H9 (cell line): ENCODE data around the gene FILIP1. TPM values are rescaled to one million over a fixed set of nuclear protein-coding genes. Genes with fewer than 3 reads are reported as not detected.

Source experiments
- DNase-seq: peaks from one replicate; pipeline ENCODE4 v3.0.0-alpha.2; 2017
- H2AFZ ChIP-seq: one replicate; pipeline ENCODE4 v1.6.1; 2013; ENCODE audit warnings: mild to moderate bottlenecking, low read length, control low read depth, moderate library complexity
- H2AK5ac ChIP-seq: 2 replicates; pipeline ENCODE4 v1.6.1; 2013; ENCODE audit warnings: low read length, control low read depth, mixed read lengths; ENCODE audit not compliant: insufficient read length
- H2BK120ac ChIP-seq: one replicate; pipeline ENCODE4 v1.6.1; 2013; ENCODE audit warnings: low read depth, mild to moderate bottlenecking, low read length, control low read depth, inconsistent platforms; ENCODE audit not compliant: poor library complexity, severe bottlenecking
- H2BK12ac ChIP-seq: 2 replicates; pipeline ENCODE4 v1.6.1; 2013; ENCODE audit warnings: low read length, control low read depth, mixed read lengths, low read depth; ENCODE audit not compliant: insufficient read length
- H2BK15ac ChIP-seq: 2 replicates; pipeline ENCODE4 v1.6.1; 2013; ENCODE audit warnings: low read depth, low read length, control low read depth
- H2BK20ac ChIP-seq: one replicate; pipeline ENCODE4 v1.6.1; 2013; ENCODE audit warnings: low read depth, mild to moderate bottlenecking, low read length, control low read depth, inconsistent platforms; ENCODE audit not compliant: poor library complexity, severe bottlenecking
- H2BK5ac ChIP-seq: 2 replicates; pipeline ENCODE4 v1.6.1; 2013; ENCODE audit warnings: low read length, control low read depth, mixed read lengths; ENCODE audit not compliant: insufficient read length
- H3K14ac ChIP-seq: 2 replicates; pipeline ENCODE4 v1.6.1; 2013; ENCODE audit warnings: low read length, control low read depth; ENCODE audit not compliant: insufficient read depth
- H3K18ac ChIP-seq: 2 replicates; pipeline ENCODE4 v1.6.1; 2013; ENCODE audit warnings: low read depth, mild to moderate bottlenecking, mixed read lengths, low read length, control low read depth; ENCODE audit not compliant: insufficient read length
- H3K23ac ChIP-seq: 2 replicates; pipeline ENCODE4 v1.6.1; 2013; ENCODE audit warnings: low read length, control low read depth, mixed read lengths, low read depth; ENCODE audit not compliant: insufficient read length
- H3K23me2 ChIP-seq: 2 replicates; pipeline ENCODE4 v1.6.1; 2013; ENCODE audit warnings: low read depth, mild to moderate bottlenecking, mixed read lengths, low read length, control low read depth; ENCODE audit not compliant: insufficient read length, poor library complexity, severe bottlenecking
- H3K27ac ChIP-seq: 2 replicates; pipeline ENCODE4 v1.5.1; 2013; ENCODE audit warnings: low read length, control low read depth, mixed read lengths, low read depth; ENCODE audit not compliant: insufficient read length
- H3K27me3 ChIP-seq: 2 replicates; pipeline ENCODE4 v1.6.1; 2013; ENCODE audit warnings: low read length, control low read depth, inconsistent platforms; ENCODE audit not compliant: insufficient read depth
- H3K4ac ChIP-seq: 2 replicates; pipeline ENCODE4 v1.6.1; 2013; ENCODE audit warnings: low read depth, mild to moderate bottlenecking, control low read depth, inconsistent platforms, low read length, moderate library complexity
- H3K4me1 ChIP-seq: 2 replicates; pipeline ENCODE4 v1.6.1; 2013; ENCODE audit warnings: low read length, control low read depth, inconsistent platforms; ENCODE audit not compliant: insufficient read depth
- H3K4me2 ChIP-seq: 2 replicates; pipeline ENCODE4 v1.6.1; 2013; ENCODE audit warnings: low read length, control low read depth, mixed read lengths; ENCODE audit not compliant: insufficient read length, insufficient read depth
- H3K56ac ChIP-seq: 2 replicates; pipeline ENCODE4 v1.6.1; 2013; ENCODE audit warnings: low read depth, mild to moderate bottlenecking, mixed read lengths, low read length, control low read depth; ENCODE audit not compliant: insufficient read length
- H3K79me1 ChIP-seq: 2 replicates; pipeline ENCODE4 v1.6.1; 2013; ENCODE audit warnings: low read depth, mild to moderate bottlenecking, moderate library complexity, low read length, control low read depth, inconsistent platforms; ENCODE audit not compliant: insufficient read depth, poor library complexity, severe bottlenecking
- H3K79me2 ChIP-seq: 2 replicates; pipeline ENCODE4 v1.6.1; 2013; ENCODE audit warnings: low read length, control low read depth, inconsistent platforms; ENCODE audit not compliant: insufficient read depth
- H3K9ac ChIP-seq: 2 replicates; pipeline ENCODE4 v1.6.1; 2013; ENCODE audit warnings: low read length, control low read depth, mixed read lengths; ENCODE audit not compliant: insufficient read length; ENCODE audit errors: extremely low read depth
- H3K9me3 ChIP-seq: one replicate; pipeline ENCODE4 v1.6.1; 2013; ENCODE audit warnings: low read depth, low read length, inconsistent platforms; ENCODE audit not compliant: control insufficient read depth
- H3T11ph ChIP-seq: one replicate; pipeline ENCODE4 v1.6.1; 2013; ENCODE audit warnings: mild to moderate bottlenecking, low read length, control low read depth, inconsistent platforms
- H4K20me1 ChIP-seq: one replicate; pipeline ENCODE4 v1.6.1; 2013; ENCODE audit not compliant: control insufficient read depth, insufficient read length, insufficient read depth
- H4K5ac ChIP-seq: 2 replicates; pipeline ENCODE4 v1.6.1; 2013; ENCODE audit warnings: low read depth, mild to moderate bottlenecking, mixed read lengths, low read length, control low read depth; ENCODE audit not compliant: insufficient read length
- H4K8ac ChIP-seq: replicated peaks from 2 replicates; pipeline ENCODE4 v1.6.1; 2013; ENCODE audit warnings: low read length, control low read depth, mixed read lengths, low read depth; ENCODE audit not compliant: insufficient read length
- H4K91ac ChIP-seq: 2 replicates; pipeline ENCODE4 v1.6.1; 2013; ENCODE audit warnings: low read depth, mild to moderate bottlenecking, moderate library complexity, mixed read lengths, low read length, control low read depth; ENCODE audit not compliant: insufficient read length
- H3K27ac Mint-ChIP-seq, 3 experiments: 2 replicates in 2 of 3; 3 replicates in 1 of 3; pipeline ENCODE4 v1.8.0; 2020 to 2021; ENCODE audit warnings: mixed read lengths in 3 of 3, mild to moderate bottlenecking in 1 of 3, moderate library complexity in 1 of 3
- H3K27me3 Mint-ChIP-seq: 2 replicates; pipeline ENCODE4 v1.8.0; 2021; ENCODE audit warnings: low read depth, mild to moderate bottlenecking, moderate library complexity, mixed read lengths
- H3K36me3 Mint-ChIP-seq, 3 experiments: 2 replicates in 2 of 3; 3 replicates in 1 of 3; pipeline ENCODE4 v1.8.0; 2020 to 2021; ENCODE audit warnings: low read depth in 3 of 3, mixed read lengths in 3 of 3; ENCODE audit not compliant: insufficient read depth in 1 of 3
- H3K4me1 Mint-ChIP-seq, 2 experiments: 2 replicates each; pipeline ENCODE4 v1.8.0; 2020; ENCODE audit warnings: mixed read lengths in 2 of 2
- H3K4me3 Mint-ChIP-seq, 2 experiments: 2 replicates in 1 of 2; 3 replicates in 1 of 2; pipeline ENCODE4 v1.8.0; 2020 to 2021; ENCODE audit warnings: mild to moderate bottlenecking in 2 of 2, mixed read lengths in 2 of 2, moderate library complexity in 1 of 2
- H3K9me3 Mint-ChIP-seq, 2 experiments: 2 replicates in 1 of 2; 3 replicates in 1 of 2; pipeline ENCODE4 v1.8.0; 2020; ENCODE audit warnings: mild to moderate bottlenecking in 2 of 2, mixed read lengths in 2 of 2, moderate library complexity in 1 of 2
- CTCF ChIP-seq: fragments of 200-600 bp; sonication (generic); conservative IDR thresholded peaks from 3 replicates; pipeline ENCODE4 v1.8.0; 2021; ENCODE audit warnings: antibody characterized with exemption, mild to moderate bottlenecking
- WGBS: extraction: QIAGEN DNeasy Blood & Tissue Kit; methylation state at CpG from one replicate; pipeline ENCODE4 v1.1.7; 2013; ENCODE audit warnings: missing lambda C conversion rate, low lambda C conversion rate, mixed read lengths; ENCODE audit not compliant: insufficient read length; ENCODE audit errors: extremely low coverage; 5-methylcytosine and 5-hydroxymethylcytosine counted together
- total RNA-seq: library from RNA; stranded (reverse); gene quantifications from 2 replicates; pipeline ENCODE4 v1.2.1, GENCODE V29; 2021

FILIP1 gene
- total RNA-seq, 1 experiment from 2014 or later = 10.5 TPM

- no peaks in the 10 kb centered on the region; the same call in 1 of the 2 replicates for H3K27me3 Mint-ChIP-seq
- Histone ChIP-seq H3T11ph (no peak overlapping the region), H4K20me1 (no peaks in the 10 kb centered on the region), H3K79me2 (no peaks in the 10 kb centered on the region), H2BK15ac (no peak overlapping the region), H2BK20ac (no peak overlapping the region), H2AFZ (no peak overlapping the region), H2AK5ac (no peak overlapping the region), H3K27me3 (no peaks in the 10 kb centered on the region), H3K18ac (no peak overlapping the region), H3K23me2 (no peaks in the 10 kb centered on the region), H4K5ac (no peak overlapping the region), H3K23ac (no peak overlapping the region), H4K91ac (no peak overlapping the region), H2BK12ac (no peak overlapping the region), H3K9me3 (no peaks in the 10 kb centered on the region), H3K4me1 (no peaks in the 10 kb centered on the region), H3K27ac (no peak overlapping the region), H4K8ac (no peak overlapping the region), H3K56ac (no peak overlapping the region), H3K4me2 (no peak overlapping the region), H2BK5ac (no peak overlapping the region), H3K9ac (no peak overlapping the region), H3K79me1 (no peaks in the 10 kb centered on the region), H3K14ac (no peak overlapping the region), H2BK120ac (no peak overlapping the region), H3K4ac (no peak overlapping the region)
- no peaks in the 10 kb centered on the region for H3K36me3 Mint-ChIP-seq
- H3K4me3 Mint-ChIP-seq = no peak overlapping the region
- WGBS = no CpG with 5 or more reads among the region's 1 CpG
- no peak for TF ChIP-seq CTCF
- DNase-seq = no peak
- H3K27ac Mint-ChIP-seq = no peak overlapping the region
- H3K4me1 Mint-ChIP-seq = peaks cover 5 to 6% of the 10 kb centered on the region in 2 experiments
- no peaks in the 10 kb centered on the region for H3K9me3 Mint-ChIP-seq
Observed at GRCh38 chr6:75419980-75420379, 73.6 kb downstream of the FILIP1 start.
